Measurements from ENCODE around the gene TTC16. TPM values are rescaled to one million over a fixed set of nuclear protein-coding genes. Genes with fewer than 3 reads are reported as not detected.

TTC16 gene
- total and polyA plus RNA-seq, 2 donors (not counting 1 experiment from before 2014, with no cell fraction given): 0.25 TPM; not detected in 1

DNA sequence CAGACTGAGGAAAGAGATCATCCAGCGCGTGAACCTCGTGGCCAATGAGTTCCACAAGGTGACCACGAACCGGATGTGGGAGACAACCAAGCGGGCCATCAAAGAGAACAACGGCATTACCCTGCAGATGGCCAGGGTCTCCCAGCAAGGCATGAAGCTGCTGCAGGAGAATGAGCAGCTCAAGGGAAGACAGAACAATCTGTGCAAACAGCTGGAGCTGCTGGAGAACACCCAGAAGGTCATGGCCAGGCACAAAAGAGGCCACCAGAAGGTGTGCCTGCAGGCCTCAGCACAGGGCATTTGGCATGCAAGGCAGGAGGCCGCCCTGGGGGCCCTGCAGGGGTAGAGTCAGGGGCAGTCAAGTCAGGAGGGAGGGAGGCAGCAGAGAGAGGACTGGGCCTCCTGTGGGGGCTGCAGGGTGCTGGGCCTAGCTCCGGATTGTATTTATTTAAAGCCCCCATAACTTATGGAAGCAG lies 4.6 kb upstream of the TTC16 start:
- H4K20me1 ChIP-seq (ENCODE audit: control insufficient read depth, insufficient read depth, low read length, poor library complexity, severe bottlenecking): no peaks in the 10 kb centered on the region
- no peaks in the 10 kb centered on the region for H3K9me3 ChIP-seq (ENCODE audit: control extremely low read depth in 1 of 3, control insufficient read depth in 2 of 3, insufficient read depth in 1 of 3, low read length in 2 of 3)
- H2AFZ ChIP-seq (ENCODE audit: insufficient read depth, low read depth, low read length, poor library complexity, severe bottlenecking): no peak overlapping the region
- H3K79me2 ChIP-seq (ENCODE audit: control insufficient read depth, insufficient read depth, low read length): peaks cover 3% of the 10 kb centered on the region
- no peak overlapping the region for H3K27ac ChIP-seq (ENCODE audit: low read length in 2 of 2)
- Mint-ChIP-seq H3K27me3 (no peaks in the 10 kb centered on the region), H3K27ac (no peak overlapping the region), H3K4me1 (peaks cover 25% of the 10 kb centered on the region), H3K9me3 (ENCODE audit: insufficient read depth) (no peaks in the 10 kb centered on the region), H3K4me3 (no peak overlapping the region)
- intact Hi-C loops (cut with micrococcal nuclease): no loop called here
- ATAC-seq (ENCODE audit: low read depth): no peak
- H3K4me2 ChIP-seq (replicated peaks; ENCODE audit: low read depth, low read length, poor library complexity, severe bottlenecking): no peak overlapping the region
- no peaks in the 10 kb centered on the region for H3K36me3 ChIP-seq (replicated peaks in 1 of 2; ENCODE audit: control extremely low read depth in 1 of 2, control insufficient read depth in 1 of 2, extremely low read depth in 1 of 2, insufficient read depth in 2 of 2, low read length in 1 of 2)
- H3K4me3 ChIP-seq (ENCODE audit: control extremely low read depth in 1 of 5, extremely low read depth in 1 of 5, insufficient read depth in 1 of 5, low read depth in 2 of 5, low read length in 4 of 5): no peak overlapping the region
- no peaks in the 10 kb centered on the region for H3K27me3 ChIP-seq (replicated peaks in 1 of 4; ENCODE audit: control extremely low read depth in 1 of 4, control insufficient read depth in 3 of 4, insufficient read depth in 4 of 4, low read length in 3 of 4)
- POLR2A ChIA-PET: no interaction called here
- TF ChIP-seq, protein P1, sequence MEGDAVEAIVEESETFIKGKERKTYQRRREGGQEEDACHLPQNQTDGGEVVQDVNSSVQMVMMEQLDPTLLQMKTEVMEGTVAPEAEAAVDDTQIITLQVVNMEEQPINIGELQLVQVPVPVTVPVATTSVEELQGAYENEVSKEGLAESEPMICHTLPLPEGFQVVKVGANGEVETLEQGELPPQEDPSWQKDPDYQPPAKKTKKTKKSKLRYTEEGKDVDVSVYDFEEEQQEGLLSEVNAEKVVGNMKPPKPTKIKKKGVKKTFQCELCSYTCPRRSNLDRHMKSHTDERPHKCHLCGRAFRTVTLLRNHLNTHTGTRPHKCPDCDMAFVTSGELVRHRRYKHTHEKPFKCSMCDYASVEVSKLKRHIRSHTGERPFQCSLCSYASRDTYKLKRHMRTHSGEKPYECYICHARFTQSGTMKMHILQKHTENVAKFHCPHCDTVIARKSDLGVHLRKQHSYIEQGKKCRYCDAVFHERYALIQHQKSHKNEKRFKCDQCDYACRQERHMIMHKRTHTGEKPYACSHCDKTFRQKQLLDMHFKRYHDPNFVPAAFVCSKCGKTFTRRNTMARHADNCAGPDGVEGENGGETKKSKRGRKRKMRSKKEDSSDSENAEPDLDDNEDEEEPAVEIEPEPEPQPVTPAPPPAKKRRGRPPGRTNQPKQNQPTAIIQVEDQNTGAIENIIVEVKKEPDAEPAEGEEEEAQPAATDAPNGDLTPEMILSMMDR (IDR thresholded peaks at IDR 0.05): no peak
- TF ChIP-seq EZH2 (IDR thresholded peaks at IDR 0.05; ENCODE audit: borderline replicate concordance, insufficient read depth, low read depth, low read length, poor library complexity, severe bottlenecking): no peak
- H3K4me1 ChIP-seq (ENCODE audit: control insufficient read depth in 2 of 2, insufficient read depth in 2 of 2, low read length in 2 of 2): peaks cover 7 to 15% of the 10 kb centered on the region in 2 donors
- CTCF ChIA-PET: interaction anchor here (0.6 kb wide), 1 partner anchor 333 kb away, joined by 3 read pairs; no protein-coding TSS in a partner anchor
- no peak for DNase-seq
- no peak overlapping the region for H3K9ac ChIP-seq (ENCODE audit: low read length)
- 25% methylated on average over 9 of the region's 9 CpGs for WGBS (ENCODE audit: insufficient coverage)

DNA sequence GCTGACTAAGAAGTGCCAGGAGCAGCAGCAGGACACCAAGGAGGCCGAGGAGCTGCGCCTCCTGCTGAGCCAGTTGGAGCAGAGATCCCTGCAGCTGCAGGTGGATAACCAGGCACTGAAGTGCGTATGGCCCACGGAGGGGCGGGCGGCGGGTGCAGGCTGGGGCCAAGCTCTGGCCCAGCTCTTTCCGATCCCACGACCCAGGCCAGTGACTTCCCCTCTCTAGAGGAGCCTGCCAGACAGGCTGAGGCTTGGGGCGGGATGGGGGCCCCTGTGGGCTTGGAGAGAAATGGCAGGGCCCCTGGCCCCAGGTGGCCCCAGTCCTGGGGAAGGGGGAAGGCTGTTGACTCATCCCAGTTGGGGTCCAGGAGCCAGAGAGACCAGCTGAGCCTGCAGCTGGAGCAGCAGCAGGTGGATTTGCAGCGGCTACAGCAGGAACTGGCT lies 4.0 kb upstream of the TTC16 start:
- no peaks in the 10 kb centered on the region for H3K27me3 Mint-ChIP-seq
- H3K4me2 ChIP-seq (replicated peaks; ENCODE audit: low read depth, low read length, poor library complexity, severe bottlenecking): no peak overlapping the region
- H3K79me2 ChIP-seq (ENCODE audit: control insufficient read depth, insufficient read depth, low read length): peaks cover 3% of the 10 kb centered on the region
- no peak overlapping the region for H3K27ac ChIP-seq (ENCODE audit: low read length in 2 of 2)
- H3K4me3 ChIP-seq (ENCODE audit: control extremely low read depth in 1 of 5, extremely low read depth in 1 of 5, insufficient read depth in 1 of 5, low read depth in 2 of 5, low read length in 4 of 5): no peak overlapping the region
- no peak for TF ChIP-seq EZH2 (IDR thresholded peaks at IDR 0.05; ENCODE audit: borderline replicate concordance, insufficient read depth, low read depth, low read length, poor library complexity, severe bottlenecking)
- TF ChIP-seq, protein P1 (IDR thresholded peaks at IDR 0.05): no peak
- H3K27ac Mint-ChIP-seq: no peak overlapping the region
- H3K9me3 ChIP-seq (ENCODE audit: control extremely low read depth in 1 of 3, control insufficient read depth in 2 of 3, insufficient read depth in 1 of 3, low read length in 2 of 3): no peaks in the 10 kb centered on the region
- no peaks in the 10 kb centered on the region for H3K36me3 ChIP-seq (replicated peaks in 1 of 2; ENCODE audit: control extremely low read depth in 1 of 2, control insufficient read depth in 1 of 2, extremely low read depth in 1 of 2, insufficient read depth in 2 of 2, low read length in 1 of 2)
- H3K4me1 ChIP-seq (ENCODE audit: control insufficient read depth in 2 of 2, insufficient read depth in 2 of 2, low read length in 2 of 2): peaks cover 9 to 16% of the 10 kb centered on the region in 2 donors
- ATAC-seq (ENCODE audit: low read depth) (no peak), DNase-seq (no peak)
- H3K9me3 Mint-ChIP-seq (ENCODE audit: insufficient read depth): no peaks in the 10 kb centered on the region
- CTCF ChIA-PET: no interaction called here
- intact Hi-C loops (cut with micrococcal nuclease): no loop called here
- no peaks in the 10 kb centered on the region for H4K20me1 ChIP-seq (ENCODE audit: control insufficient read depth, insufficient read depth, low read length, poor library complexity, severe bottlenecking)
- H3K27me3 ChIP-seq (replicated peaks in 1 of 4; ENCODE audit: control extremely low read depth in 1 of 4, control insufficient read depth in 3 of 4, insufficient read depth in 4 of 4, low read length in 3 of 4): no peaks in the 10 kb centered on the region
- H2AFZ ChIP-seq (ENCODE audit: insufficient read depth, low read depth, low read length, poor library complexity, severe bottlenecking): no peak overlapping the region
- H3K4me1 Mint-ChIP-seq: peaks cover 25% of the 10 kb centered on the region
- 94% methylated on average over 9 of the region's 11 CpGs for WGBS (ENCODE audit: insufficient coverage)
- no peak overlapping the region for H3K4me3 Mint-ChIP-seq
- no peak overlapping the region for H3K9ac ChIP-seq (ENCODE audit: low read length)
- POLR2A ChIA-PET: interaction anchor here (0.7 kb wide), 1 partner anchor 261 kb away, joined by 3 read pairs; the partner anchor contains the start of genes LRSAM1 and RPL12
